NCI-H1436 (cell line): ENCODE results near the gene IL1RL1.

ENCODE experiments used
- DNase-seq: peaks from one replicate; lab custom pipeline; 2025; lab: John Stamatoyannopoulos, UW

Gene IL1RL1

DNA sequence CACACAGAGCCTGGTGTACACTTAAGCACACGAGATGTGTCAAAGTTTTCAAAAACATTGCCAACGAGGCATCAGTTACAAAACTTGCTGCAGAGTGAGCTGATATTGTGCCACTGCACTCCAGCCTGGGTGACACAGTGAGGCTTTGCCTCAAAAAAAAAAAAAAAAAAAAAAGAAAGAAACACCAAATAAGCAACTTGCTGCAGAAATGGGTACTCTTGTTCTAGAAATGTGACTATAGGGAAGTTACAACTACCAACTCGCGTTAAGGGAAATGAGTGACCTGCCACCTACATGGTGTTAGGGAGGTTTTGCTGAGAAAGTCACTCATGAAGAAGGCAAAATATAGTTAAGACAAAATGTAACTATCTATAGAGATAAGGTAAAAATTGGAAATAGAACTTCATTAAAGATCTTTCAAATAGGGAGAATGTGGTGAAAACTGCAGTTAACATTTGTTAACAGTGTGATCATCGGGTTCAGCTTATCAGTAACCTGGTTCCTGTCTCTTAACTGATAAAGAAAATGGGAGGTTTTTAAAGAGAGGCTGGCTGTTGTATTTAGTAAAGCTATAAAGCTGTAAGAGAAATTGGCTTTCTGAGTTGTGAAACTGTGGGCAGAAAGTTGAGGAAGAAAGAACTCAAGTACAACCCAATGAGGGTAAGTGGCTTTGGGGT is at the start of gene IL1RL1:
TSS of gene IL1RL1 (plus strand) at position 600 of the 677 bp plus-strand sequence. CDS start 26,702 bp downstream, outside the sequence.
- no peak for DNase-seq

DNA sequence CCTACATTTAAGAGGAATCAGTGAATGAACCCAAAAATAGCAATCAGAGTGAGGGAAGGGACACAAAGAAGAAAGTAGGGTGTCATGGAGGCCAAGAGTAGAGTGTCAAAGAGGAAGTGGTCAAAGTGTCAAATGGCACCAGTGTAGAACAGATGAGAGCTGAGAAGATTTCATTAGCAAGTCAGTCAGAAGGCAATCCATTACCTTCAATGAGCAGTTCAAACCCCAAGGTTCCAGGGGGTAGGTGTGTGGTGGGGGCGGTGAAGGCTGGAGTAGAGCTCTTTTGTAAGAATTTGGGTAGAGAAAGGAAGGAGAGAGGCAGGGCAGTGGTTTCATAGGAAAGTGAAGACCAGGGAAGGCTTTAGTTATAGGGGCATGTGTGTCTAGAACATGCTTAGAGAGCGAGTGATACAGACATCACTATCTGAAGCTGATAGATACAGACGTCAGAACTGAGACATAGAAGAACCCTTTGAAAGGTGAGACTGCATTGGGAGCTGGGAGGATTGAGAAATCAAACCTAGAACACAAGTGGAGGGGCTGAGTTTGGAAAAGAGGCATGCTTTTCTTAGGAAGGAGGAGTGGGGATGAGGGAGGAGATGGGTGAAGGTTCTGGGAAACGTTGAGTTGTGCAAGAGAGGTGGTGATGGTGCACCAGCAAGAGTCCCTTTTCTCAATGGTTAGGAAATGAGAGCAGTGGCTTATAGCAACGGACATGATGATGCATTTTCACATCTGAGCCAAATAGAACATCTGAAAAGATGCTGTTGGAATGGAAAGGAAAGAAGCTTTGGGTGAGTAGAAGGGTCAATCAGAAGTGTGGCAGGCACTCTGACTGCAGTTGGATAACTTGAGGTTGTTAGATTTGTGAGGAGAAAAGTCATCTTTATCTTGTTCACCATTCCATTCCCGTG is 48.9 kb upstream of the IL1RL1 start:
- no peak for DNase-seq

DNA sequence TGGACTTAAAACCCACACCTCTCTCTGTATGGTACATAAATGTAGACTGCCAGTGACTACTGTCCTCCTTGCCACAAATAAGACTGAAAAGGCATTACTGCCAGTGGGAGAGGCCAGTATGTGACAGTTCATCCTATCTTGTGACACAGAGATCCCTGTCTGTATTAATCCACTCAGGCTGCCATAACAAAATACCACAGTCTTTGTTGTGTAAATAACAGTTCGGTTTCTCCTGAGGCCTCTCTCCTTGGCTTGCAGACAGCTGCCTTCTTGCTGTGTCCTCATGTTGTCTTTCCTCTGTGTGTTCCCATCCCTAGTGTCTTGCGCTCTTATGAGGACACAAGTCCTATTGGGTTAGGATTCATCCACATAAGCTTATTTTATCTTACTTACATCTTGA is 46.4 kb upstream of the IL1RL1 start:
- no peak for DNase-seq

DNA sequence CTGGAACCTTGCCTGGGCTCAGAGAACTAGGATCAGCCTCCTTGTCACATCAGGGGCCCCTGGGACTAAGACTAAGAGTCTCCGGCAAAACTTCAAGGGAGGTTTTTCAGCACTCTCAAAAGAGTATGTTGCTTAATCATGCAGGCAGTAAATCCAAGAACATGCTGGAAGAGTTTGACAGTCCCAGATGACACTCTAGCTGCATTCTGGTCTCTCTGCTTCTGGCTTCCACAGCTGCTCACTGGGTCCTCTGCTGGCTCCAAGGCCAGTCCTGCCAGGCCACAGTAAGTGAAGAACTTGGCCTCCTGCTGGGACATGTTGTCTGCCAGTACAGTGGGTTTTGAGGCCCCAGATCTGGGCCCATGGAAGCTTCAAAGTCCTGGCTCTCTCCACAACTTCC is 45.2 kb upstream of the IL1RL1 start:
- no peak for DNase-seq

DNA sequence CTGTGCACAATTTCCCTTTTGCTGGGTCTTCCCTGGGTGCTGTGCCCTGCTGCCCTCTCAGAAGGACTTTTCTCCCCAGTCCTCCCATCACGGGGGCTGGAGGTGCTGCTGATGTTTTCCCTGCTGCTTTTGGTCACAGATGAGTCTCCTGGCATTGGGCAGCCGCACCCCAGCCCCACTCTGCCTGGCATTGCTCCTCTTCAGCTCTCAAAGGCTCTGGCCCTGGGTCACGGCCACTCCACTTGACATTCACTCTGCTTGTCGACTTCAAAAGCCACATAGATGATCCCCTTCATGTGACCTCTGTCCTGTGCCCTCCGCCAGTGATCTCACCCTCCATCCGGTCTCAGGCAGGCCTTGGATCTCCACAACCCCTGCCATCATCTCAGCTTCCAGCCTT is 43.6 kb upstream of the IL1RL1 start:
- no peak for DNase-seq

DNA sequence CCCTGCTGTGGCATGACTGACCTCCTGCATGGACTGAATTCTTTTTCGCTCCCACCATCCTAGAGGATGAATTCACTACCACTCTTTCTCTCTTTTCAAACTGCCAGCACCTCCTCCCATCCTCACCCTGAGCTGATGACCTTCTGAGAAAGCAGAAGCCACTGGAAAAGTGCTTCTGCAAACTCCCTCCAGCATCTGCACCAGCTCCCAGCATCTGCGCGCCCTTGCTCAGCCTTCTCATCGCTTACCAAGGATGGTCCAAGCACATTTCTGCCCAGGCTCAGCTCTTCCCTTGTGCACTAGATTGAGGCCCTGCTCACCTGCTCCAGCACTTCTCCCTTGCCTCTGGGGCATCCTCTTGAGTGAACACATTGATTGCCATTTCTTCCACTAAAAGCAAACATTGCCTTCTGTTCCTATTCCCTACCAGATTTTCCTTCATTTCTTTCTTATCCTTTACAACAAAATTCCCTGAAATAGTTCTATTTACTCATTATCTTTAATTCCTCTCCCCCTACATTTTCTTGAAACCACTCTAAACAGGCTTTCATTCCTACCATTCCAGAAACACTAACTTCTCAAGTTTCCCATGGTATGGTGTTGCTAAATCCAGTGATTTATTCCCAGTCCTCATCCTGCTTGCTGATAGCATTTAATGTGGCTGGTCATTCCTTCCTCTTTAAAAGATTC is 42.7 kb upstream of the IL1RL1 start:
- DNase-seq = no peak

DNA sequence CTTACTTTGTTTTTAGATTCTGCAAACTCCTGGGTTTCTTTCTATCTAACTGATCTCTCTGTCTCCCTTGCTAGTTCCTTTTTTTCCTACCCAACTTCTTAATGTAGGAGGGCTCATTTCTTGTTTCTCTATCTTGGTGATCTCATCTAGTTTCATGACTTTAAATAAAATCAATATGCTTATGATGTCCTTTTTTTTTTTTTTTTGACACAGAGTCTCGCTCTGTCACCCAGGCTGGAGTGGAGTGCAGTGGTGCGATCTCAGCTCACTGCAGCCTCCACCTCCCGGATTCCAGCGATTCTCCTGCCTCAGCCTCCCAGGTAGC is 42.2 kb upstream of the IL1RL1 start:
- no peak for DNase-seq

DNA sequence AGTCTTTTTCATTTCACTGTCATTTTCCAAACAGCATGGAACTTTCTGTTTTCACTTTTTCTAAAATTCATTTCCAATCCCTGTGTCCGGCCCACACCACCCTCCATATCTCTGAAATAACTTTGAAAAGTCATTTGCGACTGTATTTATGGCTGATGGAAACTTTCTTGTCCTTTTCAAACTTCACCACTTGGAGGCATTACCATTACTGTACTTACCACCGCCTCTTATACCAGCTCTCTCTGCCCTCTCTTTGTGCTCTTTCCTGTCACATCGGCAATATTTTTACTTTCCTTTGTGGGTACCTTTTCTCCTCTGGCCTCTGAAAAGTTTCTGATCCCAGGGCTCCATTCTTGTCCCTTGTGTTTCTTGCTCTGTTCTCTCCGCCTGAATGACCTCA is 39.5 kb upstream of the IL1RL1 start:
- DNase-seq = no peak

DNA sequence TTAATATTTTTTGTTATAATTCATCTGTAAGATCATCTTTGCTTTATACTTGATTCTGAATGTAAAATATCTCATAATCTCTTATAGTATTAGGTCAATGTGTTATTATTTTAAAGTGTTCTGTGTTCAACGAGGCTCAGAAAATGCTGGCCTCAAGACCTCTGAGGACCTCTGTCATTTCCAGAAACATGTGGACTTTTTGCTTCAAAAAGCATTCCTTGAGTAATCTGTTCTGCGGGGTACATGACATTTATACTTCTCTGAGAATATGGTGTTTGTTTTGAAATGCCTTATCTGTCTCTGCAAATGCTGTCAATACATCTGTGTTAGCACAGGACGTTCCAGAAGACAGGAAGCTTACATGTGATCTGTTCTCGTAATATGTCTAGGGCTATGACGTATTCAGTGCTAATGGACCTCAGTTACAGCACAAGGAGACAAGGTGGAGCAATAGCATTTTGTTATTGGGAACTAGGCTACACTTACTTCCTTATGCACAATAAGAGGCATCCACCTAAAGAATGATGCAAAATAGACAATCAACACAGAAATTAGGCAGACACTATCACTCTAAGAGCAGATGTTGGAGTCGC is 37.6 kb upstream of the IL1RL1 start:
- DNase-seq = no peak

DNA sequence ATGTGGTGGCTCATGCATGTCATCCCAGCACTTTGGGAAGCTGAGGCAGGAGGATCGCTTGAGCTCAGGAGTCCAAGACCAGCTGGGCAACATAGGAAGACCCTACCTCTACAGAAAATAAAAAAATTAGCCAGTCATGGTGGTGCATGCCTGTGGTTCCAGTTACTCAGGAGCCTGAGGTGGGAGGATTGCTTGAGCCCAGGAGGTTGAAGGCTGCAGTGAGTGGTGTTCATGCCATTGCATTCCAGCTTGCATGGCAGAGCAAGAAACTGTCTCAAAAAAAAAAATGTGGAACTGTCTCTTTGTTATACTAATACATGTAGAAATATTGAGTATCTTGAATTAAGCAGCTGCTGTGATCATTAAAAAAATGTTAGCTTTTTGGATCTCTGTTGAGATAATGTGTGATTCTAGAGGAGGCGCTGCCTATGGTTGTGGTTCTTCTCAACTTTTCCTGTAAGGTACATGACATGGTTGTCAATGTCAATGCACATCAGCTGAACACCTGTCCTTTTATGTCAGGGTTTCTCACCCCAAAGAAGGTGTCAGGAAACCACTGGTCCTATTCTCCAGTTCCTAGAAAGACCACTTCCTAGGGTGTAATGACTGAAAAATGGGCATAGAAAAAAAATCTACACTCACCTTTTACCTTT is 34.7 kb upstream of the IL1RL1 start:
- DNase-seq = no peak

DNA sequence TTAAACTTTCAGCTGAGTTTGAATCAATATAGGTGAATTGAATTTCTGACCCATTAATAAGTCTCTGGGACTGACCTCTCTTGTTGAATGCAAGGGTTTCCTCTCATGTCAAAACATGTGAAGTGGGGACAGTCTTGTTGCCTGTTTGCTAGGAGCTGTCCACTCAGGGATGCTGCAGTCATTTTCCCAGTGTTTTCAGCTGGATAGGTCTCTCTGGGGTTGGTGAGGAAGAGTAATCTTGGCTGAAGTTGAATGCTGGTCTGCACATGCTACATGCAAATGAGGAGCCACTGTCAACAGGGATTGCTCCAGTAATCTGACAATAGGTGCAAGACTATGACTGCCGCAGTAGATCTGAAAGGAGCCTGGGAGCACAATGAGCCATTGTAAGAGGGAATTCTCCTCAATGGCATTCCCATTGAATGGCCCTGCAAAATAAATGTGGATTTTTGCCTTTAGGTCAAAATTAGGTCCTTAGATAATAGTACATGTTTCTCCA is 34.1 kb upstream of the IL1RL1 start:
- no peak for DNase-seq

DNA sequence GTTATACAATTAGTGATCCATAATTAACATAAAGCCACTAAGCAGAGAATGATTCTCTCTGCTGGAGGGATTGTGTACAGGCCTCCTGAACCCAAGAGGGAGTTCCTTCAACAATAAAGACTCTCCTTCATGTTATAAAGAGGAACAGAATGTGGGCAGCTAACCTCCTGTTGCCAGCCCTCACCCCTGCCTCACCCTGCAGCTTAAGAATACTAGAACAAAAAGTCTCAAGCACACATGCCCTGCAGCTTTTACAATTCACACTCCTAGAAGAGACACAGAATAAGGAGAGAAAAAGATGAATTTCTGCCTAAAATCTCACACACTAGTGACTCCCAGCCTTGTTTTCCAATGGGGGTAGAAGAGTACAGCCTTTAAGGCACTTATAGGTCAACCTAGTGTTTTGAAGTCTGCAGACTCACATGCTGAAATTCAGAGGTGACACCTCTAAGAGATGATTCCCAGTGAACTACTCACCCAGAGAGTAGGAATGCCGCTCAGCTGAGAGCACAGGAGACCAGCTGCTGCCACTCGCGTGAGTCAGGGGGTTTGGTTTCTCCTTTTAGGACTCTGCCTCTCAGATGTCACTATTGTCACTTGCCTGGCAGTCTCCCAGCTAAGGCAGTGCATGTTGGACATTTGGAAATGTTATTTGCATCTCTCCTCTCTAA is 32.5 kb upstream of the IL1RL1 start:
- DNase-seq = no peak

DNA sequence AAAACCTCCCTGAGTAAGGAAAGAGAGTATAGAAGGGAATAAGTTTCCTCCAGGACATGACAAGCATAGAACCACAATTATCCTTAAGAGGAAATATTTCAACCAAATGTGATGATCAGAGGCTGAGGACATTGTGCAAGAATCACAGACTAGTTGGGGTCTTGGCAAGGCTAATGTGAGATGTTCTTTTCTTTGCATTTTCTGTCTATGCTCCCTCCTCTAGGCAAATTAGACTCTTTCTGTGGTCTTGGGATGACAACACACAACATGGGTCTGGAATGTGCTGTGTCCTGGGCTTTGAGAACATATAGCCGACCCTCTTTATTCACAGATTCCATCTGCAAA is 32.0 kb upstream of the IL1RL1 start:
- DNase-seq = no peak

DNA sequence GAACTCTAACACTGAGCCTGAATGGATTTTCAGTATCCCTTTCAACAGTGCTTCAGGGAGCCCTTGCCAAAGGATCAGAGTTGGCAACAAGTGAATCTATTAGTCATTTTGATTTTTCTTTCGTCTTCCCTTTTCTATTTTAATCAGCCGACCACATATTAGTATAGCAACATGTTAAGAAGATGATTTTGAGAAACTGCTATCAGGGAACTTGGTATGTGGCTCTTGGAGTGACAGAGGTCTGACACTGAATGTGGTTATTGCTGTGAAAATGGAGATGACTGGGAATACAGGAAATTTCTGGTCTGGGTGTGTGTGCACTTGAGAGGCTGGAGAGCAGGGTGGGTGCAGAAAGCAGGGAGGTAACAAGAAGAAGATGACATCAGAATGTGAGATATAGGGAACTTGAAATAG is 28.7 kb upstream of the IL1RL1 start:
- no peak for DNase-seq

DNA sequence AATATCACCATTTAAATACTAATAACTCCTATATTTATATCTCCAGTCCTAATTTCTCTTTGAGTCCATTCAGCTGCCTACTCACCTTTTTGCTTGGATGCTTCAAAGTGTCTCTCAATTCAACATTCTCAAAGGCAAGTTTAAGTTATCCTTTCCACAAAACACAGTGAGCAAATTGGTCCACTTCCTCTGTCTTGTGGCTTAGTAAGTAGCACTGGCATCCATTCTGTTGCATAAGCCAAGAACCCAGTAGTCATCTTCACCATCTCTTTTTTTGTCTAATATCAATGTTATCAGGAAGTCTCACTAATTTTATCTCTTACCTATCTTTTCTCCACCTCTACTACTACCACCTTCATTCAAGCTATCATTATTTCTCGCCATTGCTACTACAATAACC is 27.4 kb upstream of the IL1RL1 start:
- DNase-seq = no peak

DNA sequence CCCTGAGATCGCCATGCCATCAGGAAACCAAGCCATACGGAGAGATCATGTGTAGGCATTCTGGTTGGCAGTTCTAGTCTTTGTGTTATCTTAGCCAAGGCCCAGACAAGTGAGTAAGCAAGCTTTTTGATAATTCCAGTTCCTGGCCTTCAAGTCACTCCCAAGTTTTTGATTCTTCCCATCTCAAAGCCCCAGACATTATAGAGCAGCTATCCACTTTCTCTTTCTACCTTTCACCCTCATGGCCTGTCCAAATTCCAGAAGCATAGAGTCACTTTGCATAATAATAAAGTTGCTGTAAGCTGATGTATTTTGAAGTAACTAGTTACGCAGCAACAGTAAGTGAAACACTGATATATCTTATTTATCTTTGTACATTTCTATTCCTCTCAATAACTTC is 26.8 kb upstream of the IL1RL1 start:
- DNase-seq = no peak

DNA sequence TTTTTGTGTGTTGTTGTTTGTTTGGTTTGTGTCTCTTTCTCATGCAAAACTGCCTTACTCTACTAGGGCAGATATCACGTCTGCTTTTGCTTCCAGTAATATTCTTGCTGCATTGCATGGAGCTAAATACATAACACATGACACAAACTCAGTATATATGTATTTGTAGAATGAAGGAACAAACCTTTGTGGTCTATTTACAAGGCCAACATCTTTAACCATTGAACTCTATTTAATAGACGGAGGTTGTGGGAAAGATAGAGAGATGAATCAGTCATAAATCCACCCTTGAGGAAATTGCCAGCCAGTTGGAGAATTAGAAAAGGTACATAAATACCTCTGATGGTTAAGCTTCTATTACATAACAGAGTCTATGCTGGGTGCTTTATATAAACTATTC is 26.0 kb upstream of the IL1RL1 start:
- no peak for DNase-seq

DNA sequence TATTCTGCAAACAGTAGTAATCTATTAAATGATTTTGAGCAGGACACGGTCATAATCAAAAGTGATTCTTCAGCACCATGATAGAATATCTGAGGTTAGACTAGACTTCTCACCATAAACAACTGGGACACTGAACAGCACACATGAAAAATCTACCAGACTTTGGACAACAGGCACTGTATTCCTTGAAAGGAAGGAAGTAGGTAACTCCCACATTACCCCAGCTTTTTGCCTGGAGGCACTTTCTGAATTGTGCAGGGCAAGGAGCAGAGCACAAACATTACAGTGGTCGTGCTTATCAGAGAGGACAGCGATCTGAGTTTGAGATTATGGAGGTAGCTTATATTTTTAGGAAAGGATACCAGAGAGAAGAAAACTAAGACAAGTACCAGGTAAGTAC is 25.3 kb upstream of the IL1RL1 start:
- no peak for DNase-seq

DNA sequence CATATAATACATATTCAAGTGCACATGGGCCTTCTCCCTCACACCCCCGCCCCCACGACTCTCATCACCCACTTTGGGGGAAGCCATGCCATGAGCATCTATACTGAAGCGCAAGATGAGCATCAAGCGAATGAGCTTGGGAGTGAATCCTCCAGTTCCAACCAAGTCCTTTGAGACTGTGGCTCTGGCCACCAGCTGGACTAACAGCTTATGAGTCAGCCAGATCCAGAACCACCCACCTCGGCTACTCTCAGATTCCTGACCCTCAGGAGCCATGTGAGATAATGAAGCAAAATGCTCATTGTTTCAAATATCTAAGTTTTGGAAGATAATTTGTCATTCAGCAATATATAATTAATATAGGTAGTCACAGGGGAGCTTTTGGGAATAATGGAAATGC is 22.2 kb upstream of the IL1RL1 start:
- no peak for DNase-seq

DNA sequence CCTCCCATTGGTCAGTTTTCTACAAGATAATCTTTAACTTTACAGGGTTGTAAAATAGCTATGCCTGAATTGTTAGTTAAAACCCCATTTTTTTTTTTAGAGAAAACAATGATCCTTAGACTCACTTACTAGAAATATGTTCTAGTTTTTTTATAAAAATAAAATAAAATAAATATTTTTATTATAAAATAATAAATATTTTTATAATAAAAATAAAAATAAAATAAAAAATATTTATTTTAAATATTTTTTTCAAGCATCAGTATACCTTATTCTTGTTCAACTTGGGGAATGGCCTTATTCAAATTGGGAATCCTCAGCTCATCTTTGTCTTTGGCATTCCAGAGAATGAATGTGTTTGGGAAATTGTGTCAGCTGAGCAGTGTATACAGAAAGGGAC is 20.8 kb upstream of the IL1RL1 start:
- no peak for DNase-seq

DNA sequence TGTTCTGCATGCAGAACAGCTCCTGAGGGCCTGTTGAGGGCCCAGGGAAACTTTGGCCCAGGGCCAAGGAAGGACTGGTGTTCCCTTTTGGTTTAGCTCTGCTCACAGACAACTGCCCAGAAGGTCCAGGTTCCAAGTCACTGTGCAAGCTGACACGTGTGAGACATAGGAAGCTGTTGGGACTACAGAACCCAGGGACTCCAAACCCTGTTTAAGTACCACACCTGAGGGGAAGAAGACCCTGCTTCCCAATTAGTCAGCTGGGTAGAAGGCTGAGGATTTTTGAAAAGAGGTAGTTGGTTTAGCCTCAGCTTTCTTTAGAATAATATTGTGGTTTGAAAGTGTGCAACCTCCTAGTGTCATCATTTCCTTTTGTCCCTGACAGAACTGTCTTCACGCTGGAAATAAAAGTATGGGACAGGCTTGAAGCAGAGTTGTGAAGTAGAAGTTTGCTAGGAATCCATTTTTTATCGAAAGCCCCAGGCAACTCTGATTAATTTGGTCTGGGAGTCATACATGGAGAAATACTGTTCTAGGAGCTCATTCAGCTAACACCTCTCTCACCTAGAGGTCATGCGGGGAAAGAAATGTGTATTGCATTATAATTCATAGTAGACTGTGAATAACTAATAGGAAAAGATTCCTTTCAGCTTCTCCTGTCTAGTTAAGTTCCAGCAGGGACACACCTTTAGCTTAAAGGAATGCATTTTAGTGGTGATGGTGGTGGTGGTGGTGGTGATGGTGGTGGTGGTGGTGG is 19.9 kb upstream of the IL1RL1 start:
- DNase-seq = no peak
